ENCODE measurements around the gene DDX59. TPM values are rescaled to one million over a fixed set of nuclear protein-coding genes. Genes with fewer than 3 reads are reported as not detected.

Gene DDX59
- polyA plus RNA-seq, 1 donor (not counting 4 experiments of a cell fraction or from before 2014, with no cell fraction given) = 14.4 TPM

DNA sequence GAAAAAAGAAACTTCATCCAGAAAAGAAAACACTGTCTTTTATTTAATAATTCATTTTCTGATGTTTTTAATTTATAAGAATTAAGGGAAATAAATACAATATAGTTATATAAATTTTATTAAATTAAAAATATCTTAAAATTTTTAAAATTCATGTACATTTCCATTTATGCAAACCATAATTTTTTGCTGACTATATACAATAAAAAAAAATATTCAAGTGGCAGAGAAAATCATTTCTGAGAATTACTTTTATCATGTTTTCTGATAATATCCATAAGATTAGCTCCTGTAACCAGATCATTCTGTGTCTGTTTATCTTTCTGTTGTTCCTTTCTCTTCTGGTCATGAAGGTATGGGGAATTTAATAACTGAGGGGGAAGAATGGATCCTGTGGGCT is 25.7 kb downstream of the DDX59 start:
- Histone ChIP-seq H4K20me1 (ENCODE audit: control insufficient read depth, extremely low read depth, insufficient read depth, low read length) (no peaks in the 10 kb centered on the region), H3K9ac (ENCODE audit: control insufficient read depth, extremely low read depth, insufficient read depth, low read length) (no peak overlapping the region), H3K9me1 (ENCODE audit: control insufficient read depth, extremely low read depth, insufficient read depth, low read length) (no peaks in the 10 kb centered on the region), H3K9me3 (ENCODE audit: control insufficient read depth, low read depth, low read length) (no peaks in the 10 kb centered on the region), H3K79me2 (ENCODE audit: control insufficient read depth, insufficient read depth, low read length) (no peaks in the 10 kb centered on the region), H3K4me1 (ENCODE audit: control insufficient read depth, extremely low read depth, insufficient read depth, low read length) (peaks cover 19% of the 10 kb centered on the region), H3K4me2 (ENCODE audit: control insufficient read depth, extremely low read depth, insufficient read depth, low read depth, low read length) (no peak overlapping the region), H2AFZ (ENCODE audit: control insufficient read depth, low read length) (no peak overlapping the region), H3K36me3 (ENCODE audit: control insufficient read depth in 2 of 2, extremely low read depth in 1 of 2, insufficient read depth in 2 of 2, low read length in 2 of 2) (peaks cover 0 to 3% of the 10 kb centered on the region in 2 experiments), H3K27me3 (ENCODE audit: control insufficient read depth, extremely low read depth, insufficient read depth, low read length) (no peaks in the 10 kb centered on the region), H3K27ac (ENCODE audit: control insufficient read depth, insufficient read depth, low read length) (no peak overlapping the region), H3K4me3 (ENCODE audit: control insufficient read depth in 2 of 3, extremely low read depth in 1 of 3, insufficient read depth in 2 of 3, low read depth in 1 of 3, low read length in 3 of 3) (no peak overlapping the region)
- TF ChIP-seq, protein P1, sequence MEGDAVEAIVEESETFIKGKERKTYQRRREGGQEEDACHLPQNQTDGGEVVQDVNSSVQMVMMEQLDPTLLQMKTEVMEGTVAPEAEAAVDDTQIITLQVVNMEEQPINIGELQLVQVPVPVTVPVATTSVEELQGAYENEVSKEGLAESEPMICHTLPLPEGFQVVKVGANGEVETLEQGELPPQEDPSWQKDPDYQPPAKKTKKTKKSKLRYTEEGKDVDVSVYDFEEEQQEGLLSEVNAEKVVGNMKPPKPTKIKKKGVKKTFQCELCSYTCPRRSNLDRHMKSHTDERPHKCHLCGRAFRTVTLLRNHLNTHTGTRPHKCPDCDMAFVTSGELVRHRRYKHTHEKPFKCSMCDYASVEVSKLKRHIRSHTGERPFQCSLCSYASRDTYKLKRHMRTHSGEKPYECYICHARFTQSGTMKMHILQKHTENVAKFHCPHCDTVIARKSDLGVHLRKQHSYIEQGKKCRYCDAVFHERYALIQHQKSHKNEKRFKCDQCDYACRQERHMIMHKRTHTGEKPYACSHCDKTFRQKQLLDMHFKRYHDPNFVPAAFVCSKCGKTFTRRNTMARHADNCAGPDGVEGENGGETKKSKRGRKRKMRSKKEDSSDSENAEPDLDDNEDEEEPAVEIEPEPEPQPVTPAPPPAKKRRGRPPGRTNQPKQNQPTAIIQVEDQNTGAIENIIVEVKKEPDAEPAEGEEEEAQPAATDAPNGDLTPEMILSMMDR (optimal IDR thresholded peaks at IDR 0.05 in 1 of 3, IDR thresholded peaks at IDR 0.05 in 1 of 3, conservative IDR thresholded peaks at IDR 0.05 in 1 of 3; ENCODE audit: extremely low read depth in 1 of 3, insufficient read depth in 2 of 3, low read length in 3 of 3) = no peak
- TF ChIP-seq EZH2 (IDR thresholded peaks at IDR 0.05; ENCODE audit: low read length) = no peak
- FAIRE-seq = no peak
- dilution Hi-C loops (cut with MboI; ENCODE audit: extremely low pct_ligation_motif_present, low sequenced_read_pairs) = no loop called here
- no peak for DNase-seq (ENCODE audit: low read depth, low spot score)

GRCh38 chr1:200642481-200642880 is 27.2 kb downstream of the DDX59 start:
- no peak for TF ChIP-seq EZH2 (IDR thresholded peaks at IDR 0.05; ENCODE audit: low read length)
- TF ChIP-seq, protein P1 (optimal IDR thresholded peaks at IDR 0.05 in 1 of 3, IDR thresholded peaks at IDR 0.05 in 1 of 3, conservative IDR thresholded peaks at IDR 0.05 in 1 of 3; ENCODE audit: extremely low read depth in 1 of 3, insufficient read depth in 2 of 3, low read length in 3 of 3) = no peak
- Histone ChIP-seq H3K9ac (ENCODE audit: control insufficient read depth, extremely low read depth, insufficient read depth, low read length) (no peak overlapping the region), H2AFZ (ENCODE audit: control insufficient read depth, low read length) (no peak overlapping the region), H3K27me3 (ENCODE audit: control insufficient read depth, extremely low read depth, insufficient read depth, low read length) (no peaks in the 10 kb centered on the region), H3K4me1 (ENCODE audit: control insufficient read depth, extremely low read depth, insufficient read depth, low read length) (peaks cover 19% of the 10 kb centered on the region), H3K4me3 (ENCODE audit: control insufficient read depth in 2 of 3, extremely low read depth in 1 of 3, insufficient read depth in 2 of 3, low read depth in 1 of 3, low read length in 3 of 3) (no peak overlapping the region), H3K9me3 (ENCODE audit: control insufficient read depth, low read depth, low read length) (no peaks in the 10 kb centered on the region), H3K79me2 (ENCODE audit: control insufficient read depth, insufficient read depth, low read length) (no peaks in the 10 kb centered on the region), H3K36me3 (ENCODE audit: control insufficient read depth in 2 of 2, extremely low read depth in 1 of 2, insufficient read depth in 2 of 2, low read length in 2 of 2) (no peaks in the 10 kb centered on the region), H3K27ac (ENCODE audit: control insufficient read depth, insufficient read depth, low read length) (no peak overlapping the region), H3K4me2 (ENCODE audit: control insufficient read depth, extremely low read depth, insufficient read depth, low read depth, low read length) (no peak overlapping the region), H4K20me1 (ENCODE audit: control insufficient read depth, extremely low read depth, insufficient read depth, low read length) (no peaks in the 10 kb centered on the region), H3K9me1 (ENCODE audit: control insufficient read depth, extremely low read depth, insufficient read depth, low read length) (no peaks in the 10 kb centered on the region)
- dilution Hi-C loops (cut with MboI; ENCODE audit: extremely low pct_ligation_motif_present, low sequenced_read_pairs) = no loop called here
- DNase-seq (ENCODE audit: low read depth, low spot score) (no peak), FAIRE-seq (no peak)

Measured in keratinocyte (primary cell).